ENCODE data around the gene CARMIL1.

Gene CARMIL1

DNA sequence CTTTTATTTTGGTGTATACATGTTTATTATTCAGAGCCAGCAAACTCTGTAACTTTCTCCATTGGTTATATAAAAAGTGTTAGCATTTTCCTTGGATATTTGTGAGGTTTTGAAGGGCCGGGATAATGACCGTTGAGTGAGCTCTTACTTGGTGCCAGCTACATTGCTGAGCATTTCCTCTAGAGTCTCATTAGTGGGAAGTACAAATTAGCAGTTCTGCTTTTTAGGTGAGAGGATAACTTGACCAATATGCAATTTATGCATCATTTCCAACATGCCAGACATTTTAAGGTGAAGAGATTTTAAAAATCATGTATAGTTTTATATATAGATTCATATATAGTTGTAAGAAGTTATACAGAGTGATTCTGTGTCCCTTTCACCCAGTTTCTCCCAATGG, 84.3 kb downstream of the CARMIL1 start:
- DNase-seq (ENCODE audit: low spot score): no peak
- in situ Hi-C loops (cut with MboI; ENCODE audit: low sequenced_read_pairs, unreplicated experiment): no loop called here
- TF ChIP-seq, protein P1, sequence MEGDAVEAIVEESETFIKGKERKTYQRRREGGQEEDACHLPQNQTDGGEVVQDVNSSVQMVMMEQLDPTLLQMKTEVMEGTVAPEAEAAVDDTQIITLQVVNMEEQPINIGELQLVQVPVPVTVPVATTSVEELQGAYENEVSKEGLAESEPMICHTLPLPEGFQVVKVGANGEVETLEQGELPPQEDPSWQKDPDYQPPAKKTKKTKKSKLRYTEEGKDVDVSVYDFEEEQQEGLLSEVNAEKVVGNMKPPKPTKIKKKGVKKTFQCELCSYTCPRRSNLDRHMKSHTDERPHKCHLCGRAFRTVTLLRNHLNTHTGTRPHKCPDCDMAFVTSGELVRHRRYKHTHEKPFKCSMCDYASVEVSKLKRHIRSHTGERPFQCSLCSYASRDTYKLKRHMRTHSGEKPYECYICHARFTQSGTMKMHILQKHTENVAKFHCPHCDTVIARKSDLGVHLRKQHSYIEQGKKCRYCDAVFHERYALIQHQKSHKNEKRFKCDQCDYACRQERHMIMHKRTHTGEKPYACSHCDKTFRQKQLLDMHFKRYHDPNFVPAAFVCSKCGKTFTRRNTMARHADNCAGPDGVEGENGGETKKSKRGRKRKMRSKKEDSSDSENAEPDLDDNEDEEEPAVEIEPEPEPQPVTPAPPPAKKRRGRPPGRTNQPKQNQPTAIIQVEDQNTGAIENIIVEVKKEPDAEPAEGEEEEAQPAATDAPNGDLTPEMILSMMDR (IDR thresholded peaks at IDR 0.05; ENCODE audit: borderline replicate concordance, control extremely low read depth, extremely low read depth, insufficient read depth, missing control alignments): no peak

DNA sequence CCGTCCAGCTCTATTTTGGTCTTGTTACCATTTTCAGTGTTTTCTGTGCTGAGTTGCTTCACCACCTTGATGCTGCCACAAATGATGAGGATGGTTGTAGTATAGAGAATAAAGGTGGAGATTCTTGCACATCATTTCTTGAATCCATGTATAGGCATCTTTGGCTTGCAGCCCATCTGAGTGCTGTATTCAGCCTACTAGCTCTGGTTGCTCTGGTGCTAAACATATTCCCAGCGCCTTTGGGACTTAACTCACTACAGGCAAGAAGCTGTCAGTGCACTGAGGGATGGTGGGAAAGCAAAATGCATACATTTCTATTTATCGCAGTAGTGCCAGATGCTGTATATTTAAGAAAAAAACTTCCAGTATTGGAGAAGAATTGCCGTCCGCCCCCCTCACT, 86.0 kb downstream of the CARMIL1 start:
- TF ChIP-seq, protein P1 (IDR thresholded peaks at IDR 0.05; ENCODE audit: borderline replicate concordance, control extremely low read depth, extremely low read depth, insufficient read depth, missing control alignments): no peak
- DNase-seq (ENCODE audit: low spot score): no peak
- in situ Hi-C loops (cut with MboI; ENCODE audit: low sequenced_read_pairs, unreplicated experiment): no loop called here

DNA sequence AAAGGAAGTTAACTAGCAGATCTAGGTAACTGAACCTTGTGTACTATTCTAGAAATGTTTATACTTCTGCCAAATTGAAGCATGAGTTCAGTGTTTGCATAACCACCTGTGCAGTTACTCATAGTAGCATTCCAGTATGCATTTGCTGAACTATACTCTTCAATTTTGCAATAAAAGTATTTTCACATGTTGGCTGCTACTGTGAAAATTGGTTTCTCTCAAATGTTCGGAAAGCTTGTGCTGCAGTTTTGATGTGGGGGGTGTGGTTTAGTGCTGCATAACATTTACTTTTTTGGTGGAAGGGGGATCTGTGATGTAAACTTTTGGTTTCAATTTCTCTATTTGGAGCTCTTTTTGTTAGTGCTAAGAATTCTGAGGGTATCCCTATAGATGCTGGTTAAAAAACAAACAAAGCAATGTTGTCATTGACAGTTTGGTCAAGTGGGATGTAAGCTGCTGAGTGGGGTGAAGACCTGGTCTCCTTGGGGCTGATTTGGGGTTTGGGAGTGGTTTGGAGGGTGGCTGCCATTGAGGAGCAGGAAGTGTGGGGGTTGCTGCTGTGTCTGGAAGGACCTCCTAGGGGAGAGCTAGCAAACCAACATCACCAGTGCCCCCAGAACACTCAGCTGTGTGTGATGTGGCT, 87.8 kb downstream of the CARMIL1 start:
- TF ChIP-seq, protein P1 (IDR thresholded peaks at IDR 0.05; ENCODE audit: borderline replicate concordance, control extremely low read depth, extremely low read depth, insufficient read depth, missing control alignments): no peak
- in situ Hi-C loops (cut with MboI; ENCODE audit: low sequenced_read_pairs, unreplicated experiment): no loop called here
- peak; percentile 30 for DNase-seq (ENCODE audit: low spot score)

DNA sequence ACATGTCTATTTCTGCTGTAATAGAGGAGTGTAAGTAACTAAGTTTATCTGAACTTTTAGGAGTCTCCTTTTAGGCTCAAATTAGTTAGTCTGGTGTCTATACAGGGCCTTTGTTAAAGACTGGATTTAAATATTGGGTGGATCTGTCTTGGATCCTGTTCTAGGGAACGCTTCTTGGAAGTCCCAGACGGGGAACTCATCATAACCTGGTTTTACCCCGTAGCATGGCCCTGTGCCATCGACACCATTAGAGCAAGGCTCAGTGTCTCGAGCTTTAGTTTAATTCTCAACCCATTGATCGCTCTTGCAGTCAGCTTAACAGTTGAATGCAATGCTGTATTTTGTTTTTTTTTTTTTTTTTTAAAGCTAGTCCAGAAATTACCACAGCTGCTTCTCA, 89.9 kb downstream of the CARMIL1 start:
- no peak for DNase-seq (ENCODE audit: low spot score)
- in situ Hi-C loops (cut with MboI; ENCODE audit: low sequenced_read_pairs, unreplicated experiment): no loop called here
- TF ChIP-seq, protein P1 (IDR thresholded peaks at IDR 0.05; ENCODE audit: borderline replicate concordance, control extremely low read depth, extremely low read depth, insufficient read depth, missing control alignments): no peak

DNA sequence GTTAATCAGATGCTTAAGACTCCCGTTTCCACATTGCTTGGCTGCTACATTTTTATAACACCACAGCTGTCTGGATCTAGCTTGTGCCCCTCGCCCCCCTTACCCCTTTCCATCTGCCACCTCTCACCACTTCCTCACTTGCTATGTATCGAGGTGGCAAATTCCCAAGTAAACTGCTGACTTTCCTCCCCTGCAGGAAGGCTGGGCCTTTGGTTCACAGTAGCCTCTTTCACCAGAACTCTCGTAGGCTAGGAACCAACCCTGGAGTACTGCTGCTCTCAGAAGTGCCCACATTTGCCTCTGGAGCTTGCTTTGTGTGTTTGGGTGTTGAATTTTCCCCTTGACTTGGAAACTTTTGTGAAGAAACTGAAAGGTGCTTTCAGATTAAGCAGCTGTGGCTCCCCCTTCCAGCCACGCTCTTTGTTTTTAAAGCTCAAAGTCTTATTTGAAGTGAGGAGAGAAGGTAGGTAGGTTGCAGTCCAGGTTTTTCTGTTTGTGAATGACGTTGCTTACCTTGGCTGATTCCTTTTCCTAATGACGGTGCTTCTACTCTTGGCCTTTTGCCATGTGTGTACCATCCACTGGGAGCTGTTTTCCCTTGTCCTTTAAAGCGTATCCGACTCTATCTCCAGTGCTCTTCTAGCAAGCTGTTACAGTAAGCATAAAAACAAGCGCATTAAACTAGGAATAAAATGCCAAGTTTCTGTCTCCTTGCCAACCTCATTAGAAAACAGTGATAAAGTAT, 90.4 kb downstream of the CARMIL1 start:
- in situ Hi-C loops (cut with MboI; ENCODE audit: low sequenced_read_pairs, unreplicated experiment): no loop called here
- TF ChIP-seq, protein P1 (IDR thresholded peaks at IDR 0.05; ENCODE audit: borderline replicate concordance, control extremely low read depth, extremely low read depth, insufficient read depth, missing control alignments): no peak
- no peak for DNase-seq (ENCODE audit: low spot score)

DNA sequence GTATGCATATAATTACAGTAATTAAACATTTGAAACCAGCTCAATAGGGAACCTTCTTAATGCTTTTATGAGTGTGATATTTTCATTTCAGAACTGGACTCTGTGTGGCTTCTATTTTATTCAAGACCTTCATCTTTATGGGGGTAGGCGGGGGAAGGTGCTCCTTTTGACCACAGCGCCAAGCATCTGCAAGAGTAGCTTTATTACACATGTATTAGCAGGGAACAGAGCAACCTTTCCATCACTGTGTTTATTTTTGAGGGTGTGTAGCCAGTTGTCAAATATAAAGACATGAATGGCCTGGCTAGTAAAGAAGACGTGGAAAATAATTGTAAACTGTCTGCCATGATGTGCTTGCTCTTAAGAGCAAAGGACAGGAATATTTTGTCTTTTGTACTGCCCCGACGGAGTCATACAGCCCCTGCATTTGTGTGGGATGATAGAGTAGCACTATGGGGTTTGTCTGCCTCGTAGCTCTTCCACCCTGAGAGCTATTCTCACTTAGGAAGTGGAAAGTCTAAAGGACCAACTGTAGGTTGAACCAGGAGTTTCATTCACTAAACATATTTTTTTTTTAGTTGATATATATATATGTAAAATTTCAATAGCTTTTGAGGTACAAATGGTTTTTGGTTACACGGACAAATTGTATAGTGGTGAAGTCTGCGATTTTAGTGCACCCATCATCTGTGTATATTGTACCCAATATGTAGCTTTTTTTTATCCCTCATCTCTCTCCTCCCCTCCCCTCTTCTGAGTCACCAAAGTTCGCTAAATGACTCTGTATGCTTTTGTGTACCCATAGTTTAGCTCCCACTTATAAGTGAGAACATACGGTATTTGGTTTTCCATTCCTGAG, 91.2 kb downstream of the CARMIL1 start:
- TF ChIP-seq, protein P1 (IDR thresholded peaks at IDR 0.05; ENCODE audit: borderline replicate concordance, control extremely low read depth, extremely low read depth, insufficient read depth, missing control alignments): no peak
- in situ Hi-C loops (cut with MboI; ENCODE audit: low sequenced_read_pairs, unreplicated experiment): no loop called here
- no peak for DNase-seq (ENCODE audit: low spot score)

All from GM13976 (cell line).